22Rv1 (cell line): ENCODE measurements around the gene PRICKLE4.
A peak's percentile ranks its signal among the peaks of the same experiment; 100 is the strongest.

Source experiments
- H3K27ac ChIP-seq: fragments of 450-650 bp; 2 replicates; pipeline ENCODE4 v1.5.1; 2017
- CTCF ChIP-seq: fragments of 450-650 bp; IDR thresholded peaks from 2 replicates; pipeline ENCODE4 v1.5.1; 2017; ENCODE audit warnings: mild to moderate bottlenecking
- ZFX ChIP-seq: fragments of 450-650 bp; IDR thresholded peaks from 2 replicates; pipeline ENCODE4 v1.6.1; 2017; ENCODE audit warnings: antibody characterized with exemption, borderline replicate concordance

Gene PRICKLE4, protein sequence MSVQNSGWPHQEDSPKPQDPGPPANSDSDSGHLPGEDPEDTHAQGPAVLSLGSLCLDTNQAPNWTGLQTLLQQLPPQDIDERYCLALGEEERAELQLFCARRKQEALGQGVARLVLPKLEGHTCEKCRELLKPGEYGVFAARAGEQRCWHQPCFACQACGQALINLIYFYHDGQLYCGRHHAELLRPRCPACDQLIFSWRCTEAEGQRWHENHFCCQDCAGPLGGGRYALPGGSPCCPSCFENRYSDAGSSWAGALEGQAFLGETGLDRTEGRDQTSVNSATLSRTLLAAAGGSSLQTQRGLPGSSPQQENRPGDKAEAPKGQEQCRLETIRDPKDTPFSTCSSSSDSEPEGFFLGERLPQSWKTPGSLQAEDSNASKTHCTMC

DNA sequence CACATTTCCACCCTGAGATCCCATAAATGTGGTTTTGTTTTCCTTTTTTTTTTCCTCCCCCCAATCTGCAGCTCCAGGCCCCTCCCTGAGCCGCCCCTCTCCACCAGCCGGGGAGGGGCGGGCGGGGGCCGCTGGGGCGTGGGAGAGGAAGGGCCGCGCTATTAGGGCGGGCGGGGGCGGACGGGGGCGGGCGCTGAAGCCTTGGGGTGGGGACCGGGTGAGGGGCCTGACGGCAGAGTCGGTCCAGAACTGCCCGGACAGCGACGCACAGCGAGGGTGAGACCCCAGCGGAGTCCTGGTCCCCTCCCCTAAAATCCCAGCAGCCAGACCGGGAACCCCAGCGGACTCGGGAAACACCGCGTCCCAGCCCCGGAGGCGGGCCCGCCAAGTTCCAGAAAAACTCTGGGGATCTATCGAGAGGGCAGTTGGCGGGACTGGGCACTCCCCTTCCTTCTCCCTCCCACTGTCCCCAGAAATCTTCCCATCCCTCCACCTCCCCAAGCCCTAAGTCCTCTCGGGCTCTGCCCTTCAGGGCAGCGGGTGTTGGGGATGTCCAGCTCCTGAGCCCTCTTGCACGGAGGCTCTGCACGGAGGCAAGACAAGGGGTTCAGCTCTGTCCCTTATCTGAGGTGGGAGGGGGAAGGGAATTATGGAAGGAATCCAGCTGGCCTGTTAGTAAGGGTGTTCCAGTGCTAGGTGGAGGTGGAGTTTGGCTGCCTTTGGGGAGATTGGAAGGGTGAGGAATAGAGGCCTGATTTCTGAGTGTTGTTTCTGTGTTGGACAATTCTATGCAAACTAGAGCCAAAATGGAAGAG lies at the start of gene PRICKLE4:
Gene PRICKLE4, plus strand, starts transcription at position 232 of the 815 bp plus-strand sequence. CDS start 2,692 bp downstream, outside the sequence.
- peak within 1 kb of the TSS; percentile 64 for H3K27ac ChIP-seq
- TF ChIP-seq ZFX = no peak
- no peak for TF ChIP-seq CTCF

GRCh38 chr6:41731561-41732086 lies 49.0 kb upstream of the PRICKLE4 start:
- H3K27ac ChIP-seq = no peak overlapping the region

DNA sequence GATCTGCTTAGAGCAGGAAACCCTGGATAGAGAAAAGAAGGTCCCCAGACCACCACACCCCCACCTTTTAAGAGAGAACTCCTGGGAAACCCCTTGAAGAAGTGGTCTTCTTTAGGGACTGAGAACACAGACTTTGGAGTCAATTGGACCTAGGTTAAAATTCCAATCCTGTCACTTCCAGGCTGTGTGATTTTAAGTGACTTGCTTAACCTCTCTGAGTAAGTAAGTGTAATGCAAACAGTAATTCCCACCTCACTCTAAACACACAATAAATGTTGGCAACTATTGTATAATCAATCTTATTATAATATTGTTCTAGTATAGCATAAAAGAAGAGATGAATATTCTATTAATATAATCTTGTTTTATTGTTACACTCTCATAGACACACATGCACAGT lies 48.4 kb upstream of the PRICKLE4 start:
- no peak overlapping the region for H3K27ac ChIP-seq
- TF ChIP-seq CTCF = no peak
- TF ChIP-seq ZFX = no peak

More at GRCh38 chr6:41731561-41732086, 49.0 kb upstream of the PRICKLE4 start:
- TF ChIP-seq ZFX = no peak
- no peak for TF ChIP-seq CTCF

DNA sequence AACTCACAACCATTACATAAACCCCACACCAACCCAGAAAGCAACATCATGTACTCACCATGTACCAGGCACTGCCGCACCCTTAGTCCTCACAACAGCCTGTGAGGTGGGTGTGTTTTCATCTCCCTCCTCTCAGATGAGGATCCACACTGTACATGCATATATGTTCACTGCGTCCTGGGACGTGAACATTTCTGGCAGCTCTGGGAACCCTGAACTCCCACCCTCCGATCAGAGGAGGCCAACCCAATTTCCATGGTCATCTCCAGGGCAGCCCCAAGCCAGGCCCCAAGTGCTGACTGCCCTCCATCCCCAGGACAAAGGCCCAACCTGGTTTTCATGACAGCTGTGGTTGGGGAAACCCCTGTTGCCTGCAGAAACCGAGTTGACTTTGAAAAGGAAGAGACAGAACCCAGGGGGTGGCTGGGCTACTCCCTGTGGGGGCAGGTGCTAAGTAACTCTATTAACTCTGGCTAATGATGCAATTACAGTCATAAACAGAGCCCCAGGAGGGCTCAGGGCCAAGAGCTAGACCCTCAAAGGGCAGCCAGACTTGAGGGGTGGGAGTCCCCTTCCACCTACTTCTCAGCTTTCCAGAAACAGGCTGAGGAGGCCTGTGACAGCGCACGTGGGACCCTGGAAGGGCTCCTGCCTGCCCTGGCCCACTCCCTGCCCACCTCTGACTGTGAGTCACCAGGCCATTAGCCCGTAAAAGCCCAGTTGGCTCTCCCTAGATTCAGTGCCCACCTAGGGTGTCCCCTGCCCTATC lies 47.8 kb upstream of the PRICKLE4 start:
- H3K27ac ChIP-seq = no peak overlapping the region

DNA sequence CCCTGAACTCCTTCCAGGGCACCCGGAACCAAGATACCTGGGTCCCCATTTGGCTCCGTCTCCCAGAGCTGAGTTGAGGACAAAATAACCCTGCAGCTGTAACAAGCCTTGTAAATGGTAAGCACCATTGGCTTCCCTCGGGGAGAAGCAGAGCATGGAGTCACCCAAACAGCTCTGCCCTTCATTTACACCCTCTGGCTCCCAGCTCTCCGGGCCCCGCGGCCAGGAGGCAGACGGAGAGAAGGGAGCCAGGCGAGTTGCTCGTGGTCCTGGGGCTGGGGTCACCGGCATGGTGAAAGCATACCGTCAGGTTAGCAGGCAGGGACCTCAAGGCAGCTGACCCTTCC lies 47.2 kb upstream of the PRICKLE4 start:
- no peak overlapping the region for H3K27ac ChIP-seq
- TF ChIP-seq CTCF = no peak
- no peak for TF ChIP-seq ZFX

More for the DNA sequence above, 47.8 kb upstream of the PRICKLE4 start:
- TF ChIP-seq CTCF (no peak), ZFX (no peak)

GRCh38 chr6:41733707-41734665 lies 46.6 kb upstream of the PRICKLE4 start:
- H3K27ac ChIP-seq = no peak overlapping the region
- TF ChIP-seq ZFX = no peak
- TF ChIP-seq CTCF = no peak
